RPMI8226 (cell line): ENCODE results near the gene PGAM2.

ENCODE experiments used
- DNase-seq: peaks from one replicate; pipeline ENCODE4 v3.0.0-alpha.2; 2015

PGAM2 gene

DNA sequence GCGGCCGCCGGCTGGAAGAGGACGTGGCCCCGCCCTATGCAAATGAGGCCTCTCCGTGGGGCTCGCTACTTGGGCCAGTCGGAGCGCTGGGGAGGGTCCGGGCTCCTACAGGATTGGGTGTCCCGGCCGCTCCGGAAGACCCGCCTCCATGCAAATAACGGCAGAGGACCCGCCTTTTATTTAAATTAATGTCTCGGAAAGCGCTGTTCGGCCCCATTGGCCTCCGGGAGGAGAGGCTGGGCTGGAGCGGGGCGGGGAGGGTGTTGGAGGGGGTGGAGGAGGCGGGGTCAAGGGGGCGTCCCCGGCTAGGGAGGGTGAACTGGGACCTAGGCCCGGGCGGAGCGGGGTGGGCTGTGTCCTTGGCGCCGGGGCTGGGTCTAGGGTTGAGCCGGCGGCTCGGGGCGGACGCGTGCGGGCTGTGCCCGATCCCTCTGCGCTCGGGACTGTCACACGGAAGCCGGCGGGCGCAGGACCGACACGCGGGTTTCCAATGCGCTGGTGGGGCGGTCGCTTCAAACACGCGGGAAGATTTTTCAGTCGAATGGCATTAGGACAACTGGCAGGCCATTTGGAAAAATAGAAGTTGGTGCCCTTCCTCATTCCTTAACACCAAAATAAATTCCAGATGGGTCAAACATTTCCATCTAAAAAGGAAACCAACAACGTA lies 17.3 kb upstream of the PGAM2 start:
- DNase-seq: peak; percentile 100

DNA sequence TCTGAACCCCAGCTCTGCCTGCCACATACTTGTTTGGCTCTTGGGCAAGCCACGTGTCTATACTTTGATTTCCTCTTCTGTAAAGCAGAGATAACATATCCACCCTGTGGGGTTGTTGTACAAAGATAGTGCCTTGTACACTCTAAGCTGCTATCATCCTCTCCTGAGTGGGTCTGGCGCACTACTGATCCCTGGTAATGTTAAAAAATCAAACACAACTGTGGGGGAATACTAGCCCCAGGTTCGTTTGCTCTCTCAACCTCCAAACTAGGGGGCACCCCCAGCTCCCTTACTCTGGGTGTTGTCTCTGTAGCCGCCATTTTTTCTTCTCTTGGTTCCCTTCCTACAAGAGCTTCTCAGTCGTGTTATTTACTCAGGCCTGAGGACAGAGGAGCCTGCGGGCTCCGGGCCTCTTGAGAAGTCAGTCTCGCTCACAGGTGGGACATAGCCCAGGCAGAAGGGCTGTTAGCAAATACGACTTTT lies 15.9 kb upstream of the PGAM2 start:
- DNase-seq: peak; percentile 35

DNA sequence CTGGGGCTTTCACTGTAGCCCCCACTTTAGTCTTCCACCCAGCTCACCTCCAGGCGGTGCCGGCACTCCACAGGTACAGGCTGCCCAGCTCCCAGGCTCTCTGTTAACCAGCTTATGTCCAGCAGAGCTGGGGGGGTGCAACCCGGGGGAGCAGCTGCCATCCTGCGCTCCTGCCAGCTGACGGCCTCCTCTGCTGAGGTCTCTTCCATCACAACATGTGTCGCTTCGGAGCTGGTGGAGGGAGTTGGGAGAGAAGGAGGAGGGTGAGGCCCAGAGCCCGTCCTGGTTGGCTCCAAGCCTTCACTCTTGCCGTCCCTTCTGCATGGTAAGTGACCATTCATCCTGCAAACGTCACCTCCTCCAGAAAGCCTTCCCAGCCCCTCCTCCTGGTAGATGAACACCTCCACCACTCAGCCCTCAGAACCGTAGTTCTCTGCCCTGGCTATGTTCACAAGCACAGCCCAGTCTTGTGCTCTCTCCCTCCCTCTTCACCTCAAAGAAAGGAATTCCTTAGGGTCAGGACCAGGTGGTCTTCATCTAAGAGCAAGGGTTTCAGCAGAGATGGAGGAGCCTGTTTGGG lies 15.4 kb upstream of the PGAM2 start:
- no peak for DNase-seq

- DNase-seq: no peak
Observed at GRCh38 chr7:44080118-44080517, 14.8 kb upstream of the PGAM2 start.

GRCh38 chr7:44079331-44080021 lies 14.1 kb upstream of the PGAM2 start:
- DNase-seq: no peak

DNA sequence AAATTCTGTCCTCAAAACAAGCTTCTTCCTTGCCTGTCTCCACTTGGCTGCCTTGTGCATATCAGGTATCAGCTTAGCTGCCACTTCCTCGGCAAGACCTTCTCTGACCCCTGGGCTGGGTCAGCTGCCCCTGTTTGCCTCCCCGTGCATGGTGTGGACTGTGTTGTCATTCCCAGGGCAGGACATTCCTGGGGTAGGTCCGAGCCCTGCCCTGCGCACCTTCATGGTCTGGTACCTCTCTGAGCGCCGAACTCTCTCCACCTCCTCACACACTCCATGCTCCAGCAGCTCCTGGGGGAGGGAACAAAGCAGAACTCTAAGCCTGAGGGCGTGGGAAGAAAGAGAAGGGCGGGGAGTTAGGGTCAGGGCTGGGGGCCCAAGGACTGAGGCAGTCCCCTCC lies 13.2 kb upstream of the PGAM2 start:
- no peak for DNase-seq

DNA sequence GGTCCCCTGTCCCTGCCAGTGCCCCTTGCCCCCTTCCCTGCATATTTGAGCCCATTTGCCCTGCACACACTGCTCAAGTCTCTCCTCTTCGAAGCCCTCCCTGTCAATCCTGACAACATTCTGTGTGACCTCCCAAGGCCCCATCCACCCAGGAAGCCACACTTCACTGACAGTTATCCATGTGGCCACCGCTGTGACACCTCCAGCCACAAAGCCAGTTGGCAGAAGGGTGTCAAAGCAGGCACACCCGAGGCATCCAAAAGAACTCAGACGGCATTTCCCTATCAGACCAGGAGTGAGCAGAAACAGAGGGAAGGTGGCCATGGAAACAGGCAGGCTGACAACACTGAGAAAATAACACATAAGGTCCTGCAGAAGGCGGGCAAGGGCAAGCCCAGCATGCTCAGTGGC lies 12.3 kb upstream of the PGAM2 start:
- no peak for DNase-seq

DNA sequence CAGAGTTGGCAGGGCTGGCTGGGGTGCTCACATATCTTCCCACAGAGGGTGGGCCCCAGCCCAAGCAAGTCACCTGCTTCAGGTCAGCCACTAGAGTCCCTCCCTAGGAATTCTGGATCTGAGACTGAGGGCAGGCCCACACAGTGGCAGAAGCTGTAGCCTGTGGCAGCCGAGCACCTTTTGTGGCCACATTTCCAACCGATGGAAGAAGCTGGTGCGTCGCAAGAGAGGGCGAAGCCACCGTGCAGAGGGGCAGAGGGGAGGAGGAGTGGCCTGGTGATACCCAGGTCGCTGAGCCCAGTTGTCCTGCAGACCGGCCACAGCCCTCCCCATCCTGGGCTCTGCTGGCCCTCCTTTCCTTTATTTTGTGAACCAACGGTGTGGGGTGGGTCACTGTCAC lies 11.7 kb upstream of the PGAM2 start:
- no peak for DNase-seq

GRCh38 chr7:44076101-44076895 lies 10.9 kb upstream of the PGAM2 start:
- DNase-seq: no peak

DNA sequence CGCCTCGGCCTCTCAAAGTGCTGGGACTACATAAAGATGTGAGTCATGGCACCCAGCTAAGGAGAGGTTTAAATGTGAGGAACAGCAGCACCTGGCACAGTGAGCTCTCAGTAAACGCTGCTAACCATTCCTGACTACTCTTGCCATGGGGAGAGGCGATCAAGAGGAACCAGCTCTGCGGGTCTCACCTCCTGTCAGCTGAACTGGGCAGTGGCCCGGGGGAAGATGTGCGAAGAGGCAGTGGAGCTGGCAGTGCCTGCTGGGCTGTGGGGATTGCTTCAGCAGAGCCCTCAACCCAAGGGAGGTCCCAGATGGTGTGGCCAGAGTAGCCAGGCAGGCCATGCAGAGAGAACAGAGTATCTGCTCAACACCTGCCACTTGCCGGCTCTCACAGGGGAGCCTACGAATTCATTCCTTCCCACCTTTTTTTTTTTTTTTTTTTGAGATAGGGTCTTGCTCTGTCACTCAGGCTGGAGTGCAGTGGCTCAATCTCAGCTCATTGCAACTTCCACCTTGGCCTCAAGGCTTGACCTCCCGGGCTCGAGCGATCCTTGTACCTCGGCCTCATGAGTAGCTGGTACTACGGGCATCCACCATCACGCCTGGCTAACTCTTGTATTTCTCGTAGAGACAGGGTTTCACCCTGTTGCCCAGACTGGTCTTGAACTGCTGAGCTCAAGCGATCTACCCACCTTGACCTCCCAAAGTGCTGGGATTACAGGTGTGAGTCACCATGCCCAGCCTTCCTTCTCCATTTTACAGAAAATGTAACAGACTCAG lies 10.1 kb upstream of the PGAM2 start:
- DNase-seq: no peak

DNA sequence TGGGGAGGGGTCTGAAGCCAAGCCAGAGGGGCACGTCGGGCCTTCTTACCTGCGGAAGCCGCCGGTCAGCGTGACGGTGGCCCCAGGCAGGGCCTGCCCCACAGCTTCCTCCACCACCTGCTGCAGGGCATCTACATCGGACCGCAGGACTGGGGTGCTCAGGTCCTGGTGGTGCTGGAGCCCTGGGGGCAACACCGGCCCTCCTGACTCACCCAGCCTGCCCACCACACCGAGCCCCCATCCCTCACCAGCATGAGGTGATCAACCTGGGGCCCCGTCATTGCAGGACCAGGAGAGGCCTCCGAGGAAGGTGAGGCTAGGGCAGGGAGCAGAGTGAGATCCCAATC lies 9.0 kb upstream of the PGAM2 start:
- no peak for DNase-seq

DNA sequence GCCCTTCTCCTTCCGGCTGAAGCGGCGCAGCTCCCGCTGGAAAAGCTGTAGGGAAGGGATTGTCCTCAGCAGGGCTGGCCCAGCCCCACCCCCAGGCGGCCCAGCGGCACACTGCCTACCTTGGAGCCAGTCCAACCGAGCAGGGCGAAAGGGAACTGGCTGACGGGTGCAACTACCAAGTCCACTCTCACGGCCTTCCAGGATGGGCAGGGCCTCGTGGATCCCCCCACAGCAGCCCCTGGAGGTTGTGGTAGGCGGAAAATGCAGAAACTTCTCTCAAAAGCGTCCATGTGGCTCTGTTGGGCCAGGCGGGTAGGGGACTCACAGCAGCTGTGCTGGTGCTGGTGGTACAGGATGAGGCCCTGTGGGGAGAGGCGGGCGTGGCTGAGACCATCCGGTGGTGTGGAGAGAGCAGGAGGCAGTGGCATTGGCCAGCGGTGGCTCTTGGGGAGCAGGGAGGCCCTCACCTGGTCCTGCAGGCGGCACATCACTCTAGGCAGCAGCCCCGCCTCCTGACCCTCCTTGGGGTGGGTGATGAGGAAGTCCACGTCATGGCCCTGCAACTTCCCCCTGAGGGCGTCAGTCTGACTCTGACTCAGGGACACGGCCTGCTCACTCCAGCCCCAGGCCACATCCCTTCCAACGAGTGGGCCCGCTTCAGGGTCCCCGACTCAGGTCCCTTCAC lies 8.4 kb upstream of the PGAM2 start:
- no peak for DNase-seq

- peak; percentile 76 for DNase-seq
Observed at GRCh38 chr7:44072364-44073231, 7.2 kb upstream of the PGAM2 start.

DNA sequence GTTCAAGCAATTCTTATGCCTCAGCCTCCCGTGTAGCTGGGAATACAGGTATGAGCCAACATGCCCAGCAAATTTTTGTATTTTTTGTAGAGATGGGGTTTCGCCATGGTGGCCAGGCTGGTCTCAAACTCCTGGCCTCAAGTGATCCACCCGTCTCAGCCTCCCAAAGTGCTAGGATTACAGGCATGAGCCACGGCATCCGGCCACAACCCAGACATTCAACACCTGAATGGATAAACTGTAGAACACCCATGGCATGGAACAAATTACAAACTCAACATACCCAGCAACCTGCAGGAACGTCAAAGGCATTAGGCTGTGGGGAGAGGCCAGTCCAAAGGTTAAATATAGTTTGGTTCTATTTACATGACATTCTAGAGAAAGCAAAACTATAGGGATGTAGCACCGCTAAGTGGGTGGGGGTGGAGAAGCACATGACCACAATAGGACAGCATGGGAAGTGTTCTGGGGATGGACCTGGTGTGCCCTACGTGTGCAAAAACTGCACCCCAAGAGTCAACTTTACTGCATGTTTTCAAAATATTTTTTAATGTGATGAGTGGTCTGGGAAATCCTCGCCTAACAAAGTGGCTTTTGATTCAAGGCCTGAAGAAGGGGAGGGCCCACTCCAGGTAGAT lies 6.5 kb upstream of the PGAM2 start:
- no peak for DNase-seq

GRCh38 chr7:44068054-44068453 lies 2.7 kb upstream of the PGAM2 start:
- DNase-seq: no peak

DNA sequence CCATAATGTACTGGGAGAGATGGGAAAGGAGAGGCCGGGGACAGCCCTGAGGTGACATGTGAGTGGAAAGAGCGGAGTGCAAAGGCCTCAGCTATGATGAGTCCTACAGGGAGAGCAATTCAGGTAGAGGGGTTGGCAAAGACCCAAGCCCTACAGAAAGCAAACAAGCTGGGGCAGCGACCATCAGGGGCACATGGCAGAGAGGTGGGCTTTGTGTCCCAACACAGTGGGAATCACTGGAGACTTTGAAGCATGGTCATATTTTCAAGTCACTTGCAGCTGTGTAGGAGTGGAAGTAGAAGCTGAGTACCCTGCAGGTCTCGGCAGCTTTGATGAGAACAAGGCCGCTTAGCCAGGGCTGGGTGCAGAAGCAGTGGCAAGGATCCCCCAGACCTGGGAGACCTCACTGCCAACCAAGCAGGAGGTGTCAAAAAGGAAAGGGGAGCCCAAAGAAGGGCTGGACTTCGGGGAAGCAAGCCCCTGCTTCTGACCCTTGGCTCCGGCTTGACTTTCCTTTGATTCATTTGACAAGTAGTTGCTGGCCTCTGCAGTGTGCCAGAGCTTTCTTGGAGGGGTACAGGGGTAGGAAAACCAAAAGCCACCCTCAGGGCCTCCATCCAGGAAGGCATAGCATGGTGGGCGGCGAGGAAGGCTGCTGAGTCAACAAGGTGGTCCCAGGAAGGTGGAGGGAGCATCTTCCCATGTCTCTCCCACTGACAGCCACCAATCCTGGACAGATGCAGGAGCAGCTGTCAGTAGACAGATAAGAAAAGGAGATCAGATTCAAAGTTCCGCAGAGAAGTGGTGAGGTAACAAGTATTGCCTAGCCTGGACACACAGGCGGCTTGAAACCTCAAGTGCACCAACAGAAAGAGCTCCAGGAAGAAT lies 1.9 kb upstream of the PGAM2 start:
- no peak for DNase-seq

DNA sequence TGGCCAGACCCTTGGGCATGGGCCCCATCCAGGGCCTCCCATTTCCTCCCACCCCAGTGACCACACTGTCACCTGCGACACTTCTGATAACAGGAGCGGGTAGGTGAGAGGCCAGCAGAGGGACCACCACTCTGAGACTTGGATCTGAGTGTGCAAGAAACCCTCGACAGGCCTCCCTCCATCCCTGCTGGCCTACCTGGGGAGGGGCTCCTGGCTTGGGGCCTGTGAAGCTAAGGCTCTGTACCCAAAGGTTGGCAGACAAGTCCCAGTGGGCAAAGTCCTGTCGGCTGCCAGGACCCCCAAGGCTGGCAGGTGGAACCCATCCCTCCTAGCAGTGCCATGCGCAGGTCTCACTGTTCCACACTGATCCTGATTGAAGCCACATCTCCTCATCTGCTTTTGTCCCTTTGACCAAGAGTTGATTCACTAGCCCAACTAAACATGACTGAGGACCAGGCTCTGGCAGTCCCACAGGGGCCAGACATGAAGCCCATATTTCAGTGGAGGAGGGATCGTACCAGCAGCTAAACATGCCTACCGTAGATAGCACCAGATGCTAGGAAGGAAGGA lies 1.2 kb upstream of the PGAM2 start:
- DNase-seq: no peak

GRCh38 chr7:44066111-44066460 lies 719 bp upstream of the PGAM2 start:
- no peak for DNase-seq

- no peak for DNase-seq
Observed at GRCh38 chr7:44064791-44065430, 456 bp downstream of the PGAM2 start.
